Left ventricle myocardium inferior (tissue), 1 donor: ENCODE measurements around the gene PRR5L. TPM values are rescaled to one million over a fixed set of nuclear protein-coding genes. Genes with fewer than 3 reads are reported as not detected.

ENCODE experiments used
- DNase-seq: peaks from one replicate; pipeline ENCODE4 v3.0.0-alpha.2; 2020
- H3K27ac ChIP-seq: fragments of 200-600 bp; replicated peaks from 2 replicates; pipeline ENCODE4 v1.8.0; 2021
- H3K27me3 ChIP-seq: fragments of 200-600 bp; 2 replicates; pipeline ENCODE4 v1.8.0; 2021; ENCODE audit warnings: low read depth
- H3K36me3 ChIP-seq: fragments of 200-600 bp; 2 replicates; pipeline ENCODE4 v1.8.0; 2021
- H3K4me1 ChIP-seq: fragments of 200-600 bp; 2 replicates; pipeline ENCODE4 v1.8.0; 2021
- H3K4me3 ChIP-seq: fragments of 200-600 bp; 2 replicates; pipeline ENCODE4 v1.8.0; 2021; ENCODE audit warnings: mild to moderate bottlenecking, moderate library complexity
- H3K9me3 ChIP-seq: fragments of 200-600 bp; replicated peaks from 2 replicates; pipeline ENCODE4 v1.8.0; 2021
- intact Hi-C: fragments of 100-400 bp; cut with micrococcal nuclease; formaldehyde crosslinking; loops from one replicate; pipeline ENCODE4 v1.11.0; 2022
- total RNA-seq: library from RNA; stranded (reverse); fragmentation: NEBNext Ultra II Directional; extraction: Animal tissue kit (Norgen Biotek cat#: 25700); gene quantifications from one replicate; pipeline ENCODE4 v1.2.1, GENCODE V29; 2021
- TF ChIP-seq, protein P1 (sequence below): fragments of 200-600 bp; IDR thresholded peaks from 2 replicates; pipeline ENCODE4 v1.8.0; 2021; ENCODE audit warnings: antibody characterized with exemption, mild to moderate bottlenecking, borderline replicate concordance
- donor health status: DM: no; HTN: yes; CAD: no; lungs with severe emphysema.

Gene PRR5L
- total RNA-seq, 1 donor from 2014 or later, result 1.3 TPM

DNA sequence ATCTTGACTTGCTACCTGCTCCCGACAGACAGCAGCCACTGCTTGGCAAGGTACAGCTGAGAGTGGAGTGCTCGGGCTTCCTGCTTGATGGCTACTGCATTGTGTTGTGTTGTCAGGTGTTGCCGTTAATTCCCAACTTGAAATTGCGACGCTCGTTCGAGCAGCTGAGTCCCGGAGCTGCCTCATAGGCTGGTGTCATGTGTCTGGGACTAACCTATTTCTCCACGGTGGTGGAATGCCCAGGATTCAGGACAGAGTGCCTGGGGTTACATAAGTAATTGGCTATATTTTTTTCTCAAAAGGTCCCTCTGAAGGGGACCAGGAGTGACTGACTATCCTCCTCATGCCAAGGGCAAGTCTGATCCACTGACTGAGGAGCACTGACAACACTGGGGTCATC lies 25.4 kb upstream of the PRR5L start:
- H3K36me3 ChIP-seq, result peaks cover 51% of the 10 kb centered on the region
- peaks cover 13% of the 10 kb centered on the region for H3K9me3 ChIP-seq
- intact Hi-C loops, result no loop called here
- H3K4me1 ChIP-seq, result no peaks in the 10 kb centered on the region
- no peak for DNase-seq
- H3K4me3 ChIP-seq, result no peak overlapping the region
- TF ChIP-seq, protein P1, sequence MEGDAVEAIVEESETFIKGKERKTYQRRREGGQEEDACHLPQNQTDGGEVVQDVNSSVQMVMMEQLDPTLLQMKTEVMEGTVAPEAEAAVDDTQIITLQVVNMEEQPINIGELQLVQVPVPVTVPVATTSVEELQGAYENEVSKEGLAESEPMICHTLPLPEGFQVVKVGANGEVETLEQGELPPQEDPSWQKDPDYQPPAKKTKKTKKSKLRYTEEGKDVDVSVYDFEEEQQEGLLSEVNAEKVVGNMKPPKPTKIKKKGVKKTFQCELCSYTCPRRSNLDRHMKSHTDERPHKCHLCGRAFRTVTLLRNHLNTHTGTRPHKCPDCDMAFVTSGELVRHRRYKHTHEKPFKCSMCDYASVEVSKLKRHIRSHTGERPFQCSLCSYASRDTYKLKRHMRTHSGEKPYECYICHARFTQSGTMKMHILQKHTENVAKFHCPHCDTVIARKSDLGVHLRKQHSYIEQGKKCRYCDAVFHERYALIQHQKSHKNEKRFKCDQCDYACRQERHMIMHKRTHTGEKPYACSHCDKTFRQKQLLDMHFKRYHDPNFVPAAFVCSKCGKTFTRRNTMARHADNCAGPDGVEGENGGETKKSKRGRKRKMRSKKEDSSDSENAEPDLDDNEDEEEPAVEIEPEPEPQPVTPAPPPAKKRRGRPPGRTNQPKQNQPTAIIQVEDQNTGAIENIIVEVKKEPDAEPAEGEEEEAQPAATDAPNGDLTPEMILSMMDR, result no peak
- no peaks in the 10 kb centered on the region for H3K27me3 ChIP-seq
- H3K27ac ChIP-seq, result no peak overlapping the region

DNA sequence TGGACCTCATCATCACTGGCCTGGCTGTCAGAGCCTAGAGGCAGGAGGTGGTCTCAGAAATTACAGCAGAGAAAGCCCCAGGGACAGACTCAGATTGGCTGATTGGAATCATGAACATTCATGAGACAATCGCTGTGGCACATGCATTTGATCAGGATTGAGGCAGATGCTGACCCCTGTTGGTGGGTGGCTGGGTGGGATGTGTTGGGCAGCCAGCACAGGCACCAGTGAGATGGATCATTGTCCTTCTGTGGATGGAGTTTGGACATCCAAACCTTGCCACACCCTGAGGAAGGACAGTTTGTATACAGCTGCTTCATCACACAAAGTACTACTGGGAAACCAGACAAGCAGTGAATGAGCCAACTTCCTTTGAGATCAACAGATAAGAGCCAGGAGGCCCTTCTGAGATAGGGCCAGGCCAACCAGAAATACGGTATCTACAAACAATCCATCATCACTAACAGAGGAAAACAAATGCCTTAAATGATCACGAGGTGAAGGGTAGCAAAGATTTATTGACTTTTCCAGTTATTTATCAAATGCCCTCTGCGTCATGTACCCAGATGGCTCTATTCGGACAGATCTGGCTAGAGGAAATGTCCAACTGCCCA lies 24.2 kb upstream of the PRR5L start:
- Histone ChIP-seq H3K4me1 (no peaks in the 10 kb centered on the region), H3K9me3 (peaks cover 13% of the 10 kb centered on the region), H3K36me3 (peaks cover 63% of the 10 kb centered on the region), H3K4me3 (no peak overlapping the region), H3K27ac (no peak overlapping the region), H3K27me3 (no peaks in the 10 kb centered on the region)
- no peak for DNase-seq
- intact Hi-C loops, result no loop called here
- TF ChIP-seq, protein P1, result no peak

DNA sequence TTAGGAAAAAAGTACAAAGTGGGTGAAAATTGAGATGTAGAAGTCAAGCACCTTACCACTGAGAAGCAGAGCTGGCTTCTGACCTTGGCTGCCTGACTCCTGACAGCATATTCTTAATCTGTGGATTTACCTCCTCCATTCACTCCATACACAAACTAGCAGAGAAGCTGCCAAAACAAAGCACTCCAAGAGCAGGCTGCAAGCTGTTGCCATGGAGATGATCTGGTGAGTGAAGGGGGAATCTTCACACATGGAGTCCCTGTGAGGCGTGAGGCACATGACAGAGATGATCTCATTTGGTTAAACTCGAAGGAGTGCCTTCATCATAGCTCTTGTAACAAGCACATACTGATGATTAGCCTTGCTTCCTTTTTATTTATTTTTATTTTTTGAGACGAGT lies 23.0 kb upstream of the PRR5L start:
- intact Hi-C loops, result no loop called here
- Histone ChIP-seq H3K9me3 (peaks cover 13% of the 10 kb centered on the region), H3K36me3 (peaks cover 72% of the 10 kb centered on the region), H3K27me3 (no peaks in the 10 kb centered on the region), H3K4me3 (no peak overlapping the region), H3K4me1 (no peaks in the 10 kb centered on the region), H3K27ac (no peak overlapping the region)
- TF ChIP-seq, protein P1, result no peak
- no peak for DNase-seq

DNA sequence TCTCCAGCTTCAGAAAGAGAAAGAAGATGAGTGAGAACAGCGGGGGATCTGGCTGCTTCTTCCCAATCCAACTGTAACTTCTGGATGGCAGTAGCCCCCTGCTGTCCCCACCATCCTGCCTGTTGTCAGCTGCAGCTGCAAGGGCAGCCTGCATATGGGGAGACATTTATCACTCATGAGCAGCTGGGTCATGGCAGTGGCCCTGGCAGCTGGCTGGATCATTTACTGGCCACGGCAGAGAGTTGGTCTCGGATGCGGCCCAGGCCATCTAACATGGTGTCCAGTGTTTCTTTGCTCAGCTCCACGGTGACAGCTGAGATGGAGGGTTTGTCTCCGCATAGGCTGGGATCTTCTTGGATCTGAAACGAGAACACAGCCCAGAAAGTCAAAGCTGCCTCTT lies 21.7 kb upstream of the PRR5L start:
- TF ChIP-seq, protein P1, result no peak
- intact Hi-C loops, result no loop called here
- H3K36me3 ChIP-seq, result peaks cover 85% of the 10 kb centered on the region

DNA sequence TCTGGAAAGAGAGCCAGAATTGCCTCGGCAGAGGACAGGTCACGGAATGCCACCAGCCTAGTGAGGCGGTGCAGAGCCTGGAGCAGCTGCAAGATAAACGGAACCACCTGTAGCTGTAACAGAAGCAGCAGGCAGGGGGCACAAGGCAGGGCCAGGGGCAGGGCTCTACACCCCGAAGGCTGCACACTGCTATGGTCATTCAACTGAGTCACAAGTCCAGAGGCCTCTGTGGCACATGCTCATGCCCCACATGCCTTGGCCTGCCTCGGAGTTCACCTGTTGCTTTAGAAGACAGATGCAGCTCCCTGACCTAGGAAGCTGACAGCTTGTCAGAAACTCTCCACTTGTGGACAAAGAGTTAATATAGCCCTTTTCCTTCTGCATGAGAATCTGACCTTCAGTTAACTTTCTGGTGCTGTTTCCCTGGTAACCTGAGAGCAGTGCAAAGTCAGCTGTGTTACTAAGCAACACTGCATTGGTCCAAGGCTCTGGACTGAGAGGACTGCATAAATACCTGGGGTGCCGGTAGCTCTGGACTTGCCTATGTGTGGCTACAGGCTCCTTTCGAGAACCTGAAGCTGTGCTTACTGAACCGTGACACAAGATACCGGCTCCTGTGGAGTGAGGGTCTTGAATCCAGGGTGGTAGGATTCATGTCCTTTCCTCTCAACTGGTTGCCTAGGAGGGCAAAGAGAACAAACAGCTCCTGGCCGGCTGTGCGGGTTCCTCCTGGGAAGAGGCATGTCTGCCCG lies 17.4 kb upstream of the PRR5L start:
- H3K4me3 ChIP-seq, result no peak overlapping the region

More for the DNA sequence above, 21.7 kb upstream of the PRR5L start:
- Histone ChIP-seq H3K27me3 (no peaks in the 10 kb centered on the region), H3K27ac (no peak overlapping the region), H3K9me3 (peaks cover 13% of the 10 kb centered on the region), H3K4me3 (no peak overlapping the region), H3K4me1 (no peaks in the 10 kb centered on the region)
- no peak for DNase-seq

More for the DNA sequence above, 17.4 kb upstream of the PRR5L start:
- intact Hi-C loops, result no loop called here
- Histone ChIP-seq H3K4me1 (peaks cover 14% of the 10 kb centered on the region), H3K9me3 (peaks cover 16% of the 10 kb centered on the region), H3K36me3 (peaks cover 69% of the 10 kb centered on the region), H3K27ac (no peak overlapping the region), H3K27me3 (no peaks in the 10 kb centered on the region)
- TF ChIP-seq, protein P1, result no peak
- no peak for DNase-seq
